GM12878 (cell line): ENCODE measurements around the gene PIWIL1. TPM values are rescaled to one million over a fixed set of nuclear protein-coding genes. Genes with fewer than 3 reads are reported as not detected.

Experiments
- ATAC-seq: fragments of 200-7000 bp; cut with Tn5 transposase; 3 replicates; pipeline ENCODE4 v1.9.1; 2020; ENCODE audit warnings: mild to moderate bottlenecking, moderate library complexity
- BruUV-seq: library from RNA; stranded (reverse); fragments of 400-500 nt; replicated peaks from 2 replicates; lab custom pipeline; 2021; lab: Mats Ljungman, UMichigan
- CTCF ChIA-PET: fragments of 300-600 bp; sonication (Branson Sonifier 250); formaldehyde crosslinking; extraction: SDS; loops from one replicate; lab custom pipeline; 2021; ENCODE audit warnings: inconsistent platforms; lab: Yijun Ruan, JAX
- POLR2A ChIA-PET: fragments of 350-600 bp; formaldehyde crosslinking; extraction: SDS; loops from one replicate; lab custom pipeline; 2021; ENCODE audit warnings: inconsistent platforms; lab: Charles Lee
- RAD21 ChIA-PET: fragments of 300-600 bp; sonication (Branson Sonifier 250); formaldehyde crosslinking; loops from one replicate; lab custom pipeline; 2023; ENCODE audit warnings: antibody characterized with exemption; ENCODE audit not compliant: unreplicated experiment; lab: Charles Lee
- SMC1A ChIA-PET: fragments of 300-600 bp; sonication (Branson Sonifier 250); formaldehyde crosslinking; loops from one replicate; lab custom pipeline; 2023; ENCODE audit not compliant: unreplicated experiment, uncharacterized antibody; lab: Charles Lee
- DNase-seq: peaks from one replicate; pipeline ENCODE4 v3.0.0-alpha.2; 2011; ENCODE audit warnings: low read depth, low spot score
- FAIRE-seq: peaks from 3 replicates; lab custom pipeline; 2011; peaks lifted over from hg19 to GRCh38; lab: Jason Lieb, UNC
- H2AFZ ChIP-seq: 2 replicates; pipeline ENCODE4 v1.6.0; 2011; ENCODE audit warnings: low read depth, low read length, control low read depth; ENCODE audit not compliant: control insufficient read depth
- H3K27ac ChIP-seq: 2 replicates; pipeline ENCODE4 v1.5.1; 2011; ENCODE audit warnings: control low read depth; ENCODE audit not compliant: control insufficient read depth, insufficient read depth
- H3K27me3 ChIP-seq, 2 experiments: replicated peaks in 1 of 2; 2 replicates each; pipeline versions ENCODE4 v1.6.0 to v1.6.1; 2011; ENCODE audit warnings: low read length in 1 of 2; ENCODE audit not compliant: control insufficient read depth in 2 of 2, insufficient read depth in 2 of 2
- H3K36me3 ChIP-seq, 2 experiments: 2 replicates each; pipeline ENCODE4 v1.5.1; 2011; ENCODE audit warnings: low read length in 1 of 2; ENCODE audit not compliant: control insufficient read depth in 2 of 2, insufficient read depth in 2 of 2
- H3K4me1 ChIP-seq: 2 replicates; pipeline ENCODE4 v1.6.1; 2011; ENCODE audit warnings: mild to moderate bottlenecking, low read length, moderate library complexity, mixed read lengths; ENCODE audit not compliant: control insufficient read depth, insufficient read depth
- H3K4me2 ChIP-seq: 2 replicates; pipeline ENCODE4 v1.6.0; 2011; ENCODE audit warnings: control low read depth; ENCODE audit not compliant: control insufficient read depth, insufficient read depth
- H3K4me3 ChIP-seq: fragments of 200-600 bp; sonication (generic); 2 replicates; pipeline ENCODE4 v1.5.1; 2016
- H3K79me2 ChIP-seq: 2 replicates; pipeline ENCODE4 v1.6.0; 2011; ENCODE audit warnings: low read length; ENCODE audit not compliant: control insufficient read depth, insufficient read depth
- H3K9ac ChIP-seq: 2 replicates; pipeline ENCODE4 v1.8.0; 2011; ENCODE audit warnings: low read length, control low read depth, mixed read lengths; ENCODE audit not compliant: control insufficient read depth, insufficient read depth
- H3K9me3 ChIP-seq: replicated peaks from 3 replicates; pipeline ENCODE4 v1.5.1; 2011; ENCODE audit warnings: mild to moderate bottlenecking, low read length; ENCODE audit not compliant: control insufficient read depth, insufficient read depth
- H4K20me1 ChIP-seq: 2 replicates; pipeline ENCODE4 v1.6.0; 2011; ENCODE audit not compliant: control insufficient read depth, insufficient read depth
- LARP7 ChIP-seq: fragments of 450-650 bp; IDR thresholded peaks from 2 replicates; pipeline ENCODE4 v1.6.1; 2017; ENCODE audit warnings: mild to moderate bottlenecking
- MTA2 ChIP-seq: fragments of 450-650 bp; IDR thresholded peaks from 2 replicates; pipeline ENCODE4 v1.6.1; 2016; ENCODE audit warnings: low read depth, mild to moderate bottlenecking, moderate library complexity
- MTA3 ChIP-seq: IDR thresholded peaks from 2 replicates; pipeline ENCODE4 v1.6.1; 2012; ENCODE audit warnings: low read length, inconsistent platforms, borderline replicate concordance
- NFYA ChIP-seq: IDR thresholded peaks from 2 replicates; pipeline ENCODE4 v1.6.1; 2011; ENCODE audit warnings: low read depth, mild to moderate bottlenecking, low read length, improper control_type of control experiment, borderline replicate concordance
- NR2F1 ChIP-seq: fragments of 450-650 bp; conservative IDR thresholded peaks from 2 replicates; pipeline ENCODE4 v1.6.1; 2017; ENCODE audit warnings: mild to moderate bottlenecking
- SMAD5 ChIP-seq: IDR thresholded peaks from 2 replicates; pipeline ENCODE4 v1.6.1; 2016; ENCODE audit warnings: antibody characterized with exemption, low read depth
- SREBF1 ChIP-seq: IDR thresholded peaks from 2 replicates; pipeline ENCODE4 v1.6.1; 2012; ENCODE audit warnings: mild to moderate bottlenecking, low read length
- TARDBP ChIP-seq: IDR thresholded peaks from 2 replicates; pipeline ENCODE4 v1.6.1; 2016; ENCODE audit warnings: borderline replicate concordance
- WRNIP1 ChIP-seq: IDR thresholded peaks from 2 replicates; pipeline ENCODE4 v1.6.1; 2011; ENCODE audit warnings: low read depth, low read length, improper control_type of control experiment, borderline replicate concordance
- ZNF274 ChIP-seq: IDR thresholded peaks from one replicate; pipeline ENCODE4 v1.8.0; 2011; ENCODE audit not compliant: insufficient read length, insufficient read depth
- ZNF622 ChIP-seq: fragments of 450-650 bp; IDR thresholded peaks from 2 replicates; pipeline ENCODE4 v1.6.1; 2017; ENCODE audit warnings: mild to moderate bottlenecking, inconsistent platforms
- ZSCAN29 ChIP-seq: fragments of 450-650 bp; IDR thresholded peaks from 2 replicates; pipeline ENCODE4 v1.6.1; 2017; ENCODE audit warnings: mild to moderate bottlenecking, moderate library complexity
- WGBS: methylation state at CpG from one replicate; pipeline ENCODE4 v1.1.6; 2016; ENCODE audit warnings: low lambda C conversion rate; ENCODE audit not compliant: insufficient replicate concordance, insufficient coverage; ENCODE audit errors: missing lambda C conversion rate; 5-methylcytosine and 5-hydroxymethylcytosine counted together
- in situ Hi-C: fragments of 300-500 bp; cut with MboI; formaldehyde crosslinking; loops from 9 replicates; pipeline ENCODE4 v1.14.3; 2018; ENCODE audit warnings: mixed read lengths
- intact Hi-C: fragments of 100-400 bp; cut with micrococcal nuclease; formaldehyde crosslinking; loops from one replicate; pipeline ENCODE4 v1.14.2; 2022; ENCODE audit not compliant: unreplicated experiment
- polyA plus RNA-seq, 11 experiments: library from polyadenylated mRNA; depleted of rRNA in 4 of 11; unstranded in 6 of 11; stranded (reverse) in 5 of 11; fragments of >200 nt; fragmentation: Nextera tagmentation in 4 of 11; fragmentation: Illumina TruSeq in 1 of 11; extraction: Ambion mirVana in 4 of 11; extraction: Trizol in 1 of 11; gene quantifications; 1 replicate in 1 of 11; 2 replicates in 10 of 11; pipeline versions ENCODE4 v1.2.1 to v1.2.3, GENCODE V29; 2011 to 2016; ENCODE audit warnings: inconsistent platforms in 2 of 11, missing spikeins in 2 of 11, low read depth in 1 of 11
- total RNA-seq, 4 experiments: library from RNA; depleted of rRNA in 3 of 4; stranded (reverse); fragments of >200 nt in 3 of 4; fragmentation: Illumina TruSeq in 1 of 4; extraction: Trizol in 1 of 4; gene quantifications; 2 replicates each; pipeline versions ENCODE4 v1.2.1 to v1.2.3, GENCODE V29; 2013 to 2021
- TF ChIP-seq, protein P1 (sequence below): fragments of 450-650 bp; formaldehyde crosslinking; IDR thresholded peaks from 2 replicates; pipeline ENCODE4 v1.5.0; 2022; ENCODE audit warnings: mild to moderate bottlenecking, missing genetic modification characterization
- TF ChIP-seq, protein P2 (sequence below): fragments of 450-650 bp; IDR thresholded peaks from 2 replicates; pipeline ENCODE4 v1.6.1; 2016; ENCODE audit warnings: mild to moderate bottlenecking, moderate library complexity, borderline replicate concordance
- TF ChIP-seq, protein P3 (sequence below): IDR thresholded peaks from 2 replicates; pipeline ENCODE4 v1.6.1; 2011; ENCODE audit warnings: low read depth, mild to moderate bottlenecking, low read length, moderate library complexity, borderline replicate concordance; ENCODE audit errors: extremely low read depth

Gene PIWIL1
- total and polyA plus RNA-seq, 10 of the 15 experiments (the other 5 are each of a cell fraction or from before 2014, with no cell fraction given) = not detected

DNA sequence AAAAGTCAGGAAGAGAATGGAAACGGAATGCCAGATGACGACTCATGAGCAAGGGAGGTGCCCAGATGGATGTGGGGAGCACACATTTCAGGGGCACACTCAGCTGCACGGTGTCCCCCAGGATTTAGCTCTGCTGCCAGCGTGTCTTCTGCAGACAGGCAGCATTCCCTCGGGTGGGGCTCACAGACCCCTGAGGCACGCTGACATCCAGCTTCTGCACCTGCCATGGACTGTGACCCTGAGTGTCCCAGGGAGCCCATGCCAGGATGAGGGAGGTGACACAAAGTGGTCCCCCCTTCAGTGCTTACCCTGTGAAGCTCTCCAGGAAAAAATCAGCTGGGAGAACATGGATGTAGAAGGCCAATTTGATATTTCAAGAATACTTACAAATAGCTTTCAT is 84.2 kb downstream of the PIWIL1 start:
- CTCF ChIA-PET = interaction anchor here (1.0 kb wide), 1 partner anchor 186 kb away, joined by 3 read pairs; no protein-coding TSS in a partner anchor
- H3K79me2 ChIP-seq = no peaks in the 10 kb centered on the region
- SMC1A ChIA-PET = no interaction called here
- H3K4me2 ChIP-seq = no peak overlapping the region
- no peaks in the 10 kb centered on the region for H3K4me1 ChIP-seq
- no peaks in the 10 kb centered on the region for H3K27me3 ChIP-seq
- no TSS peak for BruUV-seq
- no peak for FAIRE-seq
- no peak overlapping the region for H3K27ac ChIP-seq
- intact Hi-C loops = no loop called here
- RAD21 ChIA-PET = no interaction called here
- in situ Hi-C loops = no loop called here
- no peaks in the 10 kb centered on the region; the same call in 2 of the 3 replicates for H3K9me3 ChIP-seq
- H4K20me1 ChIP-seq = no peaks in the 10 kb centered on the region
- H3K36me3 ChIP-seq = no peaks in the 10 kb centered on the region
- no peak overlapping the region for H3K4me3 ChIP-seq
- H2AFZ ChIP-seq = no peak overlapping the region
- POLR2A ChIA-PET = no interaction called here
- no peak for DNase-seq
- no peak for ATAC-seq
- WGBS = 14% methylated on average over 6 of the region's 6 CpGs
- no peak for TF ChIP-seq NFYA
- TF ChIP-seq, protein P1, sequence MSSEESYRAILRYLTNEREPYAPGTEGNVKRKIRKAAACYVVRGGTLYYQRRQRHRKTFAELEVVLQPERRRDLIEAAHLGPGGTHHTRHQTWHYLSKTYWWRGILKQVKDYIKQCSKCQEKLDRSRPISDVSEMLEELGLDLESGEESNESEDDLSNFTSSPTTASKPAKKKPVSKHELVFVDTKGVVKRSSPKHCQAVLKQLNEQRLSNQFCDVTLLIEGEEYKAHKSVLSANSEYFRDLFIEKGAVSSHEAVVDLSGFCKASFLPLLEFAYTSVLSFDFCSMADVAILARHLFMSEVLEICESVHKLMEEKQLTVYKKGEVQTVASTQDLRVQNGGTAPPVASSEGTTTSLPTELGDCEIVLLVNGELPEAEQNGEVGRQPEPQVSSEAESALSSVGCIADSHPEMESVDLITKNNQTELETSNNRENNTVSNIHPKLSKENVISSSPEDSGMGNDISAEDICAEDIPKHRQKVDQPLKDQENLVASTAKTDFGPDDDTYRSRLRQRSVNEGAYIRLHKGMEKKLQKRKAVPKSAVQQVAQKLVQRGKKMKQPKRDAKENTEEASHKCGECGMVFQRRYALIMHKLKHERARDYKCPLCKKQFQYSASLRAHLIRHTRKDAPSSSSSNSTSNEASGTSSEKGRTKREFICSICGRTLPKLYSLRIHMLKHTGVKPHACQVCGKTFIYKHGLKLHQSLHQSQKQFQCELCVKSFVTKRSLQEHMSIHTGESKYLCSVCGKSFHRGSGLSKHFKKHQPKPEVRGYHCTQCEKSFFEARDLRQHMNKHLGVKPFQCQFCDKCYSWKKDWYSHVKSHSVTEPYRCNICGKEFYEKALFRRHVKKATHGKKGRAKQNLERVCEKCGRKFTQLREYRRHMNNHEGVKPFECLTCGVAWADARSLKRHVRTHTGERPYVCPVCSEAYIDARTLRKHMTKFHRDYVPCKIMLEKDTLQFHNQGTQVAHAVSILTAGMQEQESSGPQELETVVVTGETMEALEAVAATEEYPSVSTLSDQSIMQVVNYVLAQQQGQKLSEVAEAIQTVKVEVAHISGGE (CRISPR knock-in tag) = no peak
- TF ChIP-seq MTA3 = no peak
- no peak for TF ChIP-seq SREBF1
- TF ChIP-seq, protein P2, sequence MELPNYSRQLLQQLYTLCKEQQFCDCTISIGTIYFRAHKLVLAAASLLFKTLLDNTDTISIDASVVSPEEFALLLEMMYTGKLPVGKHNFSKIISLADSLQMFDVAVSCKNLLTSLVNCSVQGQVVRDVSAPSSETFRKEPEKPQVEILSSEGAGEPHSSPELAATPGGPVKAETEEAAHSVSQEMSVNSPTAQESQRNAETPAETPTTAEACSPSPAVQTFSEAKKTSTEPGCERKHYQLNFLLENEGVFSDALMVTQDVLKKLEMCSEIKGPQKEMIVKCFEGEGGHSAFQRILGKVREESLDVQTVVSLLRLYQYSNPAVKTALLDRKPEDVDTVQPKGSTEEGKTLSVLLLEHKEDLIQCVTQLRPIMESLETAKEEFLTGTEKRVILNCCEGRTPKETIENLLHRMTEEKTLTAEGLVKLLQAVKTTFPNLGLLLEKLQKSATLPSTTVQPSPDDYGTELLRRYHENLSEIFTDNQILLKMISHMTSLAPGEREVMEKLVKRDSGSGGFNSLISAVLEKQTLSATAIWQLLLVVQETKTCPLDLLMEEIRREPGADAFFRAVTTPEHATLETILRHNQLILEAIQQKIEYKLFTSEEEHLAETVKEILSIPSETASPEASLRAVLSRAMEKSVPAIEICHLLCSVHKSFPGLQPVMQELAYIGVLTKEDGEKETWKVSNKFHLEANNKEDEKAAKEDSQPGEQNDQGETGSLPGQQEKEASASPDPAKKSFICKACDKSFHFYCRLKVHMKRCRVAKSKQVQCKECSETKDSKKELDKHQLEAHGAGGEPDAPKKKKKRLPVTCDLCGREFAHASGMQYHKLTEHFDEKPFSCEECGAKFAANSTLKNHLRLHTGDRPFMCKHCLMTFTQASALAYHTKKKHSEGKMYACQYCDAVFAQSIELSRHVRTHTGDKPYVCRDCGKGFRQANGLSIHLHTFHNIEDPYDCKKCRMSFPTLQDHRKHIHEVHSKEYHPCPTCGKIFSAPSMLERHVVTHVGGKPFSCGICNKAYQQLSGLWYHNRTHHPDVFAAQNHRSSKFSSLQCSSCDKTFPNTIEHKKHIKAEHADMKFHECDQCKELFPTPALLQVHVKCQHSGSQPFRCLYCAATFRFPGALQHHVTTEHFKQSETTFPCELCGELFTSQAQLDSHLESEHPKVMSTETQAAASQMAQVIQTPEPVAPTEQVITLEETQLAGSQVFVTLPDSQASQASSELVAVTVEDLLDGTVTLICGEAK = no peak
- TF ChIP-seq, protein P3, sequence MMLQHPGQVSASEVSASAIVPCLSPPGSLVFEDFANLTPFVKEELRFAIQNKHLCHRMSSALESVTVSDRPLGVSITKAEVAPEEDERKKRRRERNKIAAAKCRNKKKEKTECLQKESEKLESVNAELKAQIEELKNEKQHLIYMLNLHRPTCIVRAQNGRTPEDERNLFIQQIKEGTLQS = no peak
- no peak for TF ChIP-seq NR2F1
- no peak for TF ChIP-seq TARDBP
- TF ChIP-seq LARP7 = no peak
- TF ChIP-seq SMAD5 = no peak
- TF ChIP-seq ZNF274 = no peak
- TF ChIP-seq WRNIP1 = no peak
- TF ChIP-seq MTA2 = no peak
- no peak for TF ChIP-seq ZSCAN29
- no peak for TF ChIP-seq ZNF622
- no peak overlapping the region for H3K9ac ChIP-seq
